Omental fat pad (tissue), 4 donors: ENCODE results near the gene CNOT1. TPM values are rescaled to one million over a fixed set of nuclear protein-coding genes. Genes with fewer than 3 reads are reported as not detected.
"Not testable (repeated sequence)": the region's sequence is repeated elsewhere in the genome, so short reads cannot be mapped to it uniquely, and the experiment has no call there.

Source experiments
- ATAC-seq: fragments of 150-250 bp; one replicate; pipeline ENCODE4 v1.9.1; 2016; ENCODE audit warnings: mild to moderate bottlenecking, moderate library complexity; ENCODE audit not compliant: low FRiP score
- DNase-seq: peaks from one replicate; pipeline ENCODE4 v3.0.0-alpha.2; 2019; ENCODE audit warnings: low spot score
- total RNA-seq, 4 donors: library from RNA; depleted of rRNA; stranded (reverse); fragments of >200 nt; gene quantifications; one replicate each; pipeline ENCODE4 v1.1.0, GENCODE V29; 2016
- TF ChIP-seq, protein P1 (sequence below), 3 donors: fragments of 450-650 bp; IDR thresholded peaks; one replicate each; pipeline ENCODE4 v1.5.1; 2016 to 2017; ENCODE audit warnings: antibody characterized with exemption in 3 of 3, mild to moderate bottlenecking in 3 of 3, moderate library complexity in 2 of 3

Gene CNOT1
- total RNA-seq, 4 donors from 2014 or later, result 85.4 to 132 (median 103) TPM

DNA sequence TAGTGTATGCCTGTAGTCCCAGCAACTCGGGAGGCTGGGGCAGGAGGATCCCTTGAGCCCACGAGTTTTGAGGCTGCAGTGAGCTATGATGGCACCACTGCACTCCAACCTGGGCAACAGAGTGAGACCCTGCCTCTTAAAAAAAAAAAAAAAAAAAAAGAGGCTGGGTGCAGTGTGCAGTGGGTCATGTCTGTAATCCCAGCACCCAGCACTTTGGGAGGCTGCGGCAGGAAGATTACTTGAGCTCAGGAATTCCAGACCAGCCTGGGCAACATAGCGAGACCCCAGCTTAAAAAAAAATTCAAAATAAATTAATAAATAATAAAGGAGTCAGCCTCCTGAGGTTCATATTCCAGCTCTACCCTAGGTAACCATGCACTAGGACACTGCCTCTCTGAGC lies 9.6 kb upstream of the CNOT1 start:
- DNase-seq (no peak), ATAC-seq (no peak)
- TF ChIP-seq, protein P1, sequence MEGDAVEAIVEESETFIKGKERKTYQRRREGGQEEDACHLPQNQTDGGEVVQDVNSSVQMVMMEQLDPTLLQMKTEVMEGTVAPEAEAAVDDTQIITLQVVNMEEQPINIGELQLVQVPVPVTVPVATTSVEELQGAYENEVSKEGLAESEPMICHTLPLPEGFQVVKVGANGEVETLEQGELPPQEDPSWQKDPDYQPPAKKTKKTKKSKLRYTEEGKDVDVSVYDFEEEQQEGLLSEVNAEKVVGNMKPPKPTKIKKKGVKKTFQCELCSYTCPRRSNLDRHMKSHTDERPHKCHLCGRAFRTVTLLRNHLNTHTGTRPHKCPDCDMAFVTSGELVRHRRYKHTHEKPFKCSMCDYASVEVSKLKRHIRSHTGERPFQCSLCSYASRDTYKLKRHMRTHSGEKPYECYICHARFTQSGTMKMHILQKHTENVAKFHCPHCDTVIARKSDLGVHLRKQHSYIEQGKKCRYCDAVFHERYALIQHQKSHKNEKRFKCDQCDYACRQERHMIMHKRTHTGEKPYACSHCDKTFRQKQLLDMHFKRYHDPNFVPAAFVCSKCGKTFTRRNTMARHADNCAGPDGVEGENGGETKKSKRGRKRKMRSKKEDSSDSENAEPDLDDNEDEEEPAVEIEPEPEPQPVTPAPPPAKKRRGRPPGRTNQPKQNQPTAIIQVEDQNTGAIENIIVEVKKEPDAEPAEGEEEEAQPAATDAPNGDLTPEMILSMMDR (IDR thresholded peaks at IDR 0.05), result no peak

DNA sequence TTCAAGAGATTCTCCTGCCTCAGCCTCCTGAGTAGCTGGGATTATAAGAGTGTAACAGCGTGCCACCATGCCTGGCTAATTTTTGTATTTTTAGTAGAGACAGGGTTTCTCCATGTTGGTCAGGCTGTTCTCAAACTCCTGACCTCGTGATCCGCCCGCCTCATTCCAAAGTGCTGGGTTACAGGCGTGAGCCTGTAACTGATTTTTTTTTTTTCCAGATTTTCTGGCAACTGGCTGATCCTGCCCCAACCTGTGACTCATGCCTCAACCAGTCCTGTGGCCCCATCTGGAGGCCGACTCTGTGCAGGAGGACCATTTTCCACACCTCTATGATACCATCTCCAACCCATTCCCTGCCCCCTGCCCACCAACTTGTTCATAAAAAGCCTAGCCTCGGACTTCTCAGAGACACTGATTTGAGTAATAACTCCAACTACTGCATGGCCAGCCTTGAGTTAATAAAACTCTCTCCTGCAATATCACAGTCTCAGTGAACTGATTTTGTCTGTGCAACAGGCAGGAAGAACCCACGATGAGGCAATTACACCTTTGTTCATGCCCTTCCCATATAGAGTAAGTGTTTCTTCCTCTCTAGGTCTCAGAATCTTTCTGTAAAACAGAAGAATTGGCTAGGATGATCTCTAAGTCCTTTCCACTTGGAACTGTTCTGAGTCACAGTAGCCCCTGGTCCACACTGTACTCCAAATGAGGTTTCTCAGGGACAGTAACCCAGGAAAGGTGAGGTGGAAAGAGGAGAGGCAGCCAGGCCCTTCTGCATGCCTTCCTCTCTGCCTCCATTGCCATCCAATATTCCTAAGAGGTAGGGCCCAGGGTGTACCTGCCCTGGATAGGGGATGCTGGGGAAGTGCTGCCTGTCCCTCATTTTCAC lies 8.8 kb upstream of the CNOT1 start:
- TF ChIP-seq, protein P1 (IDR thresholded peaks at IDR 0.05), result no peak
- ATAC-seq, result peak; percentile 76
- no peak for DNase-seq

DNA sequence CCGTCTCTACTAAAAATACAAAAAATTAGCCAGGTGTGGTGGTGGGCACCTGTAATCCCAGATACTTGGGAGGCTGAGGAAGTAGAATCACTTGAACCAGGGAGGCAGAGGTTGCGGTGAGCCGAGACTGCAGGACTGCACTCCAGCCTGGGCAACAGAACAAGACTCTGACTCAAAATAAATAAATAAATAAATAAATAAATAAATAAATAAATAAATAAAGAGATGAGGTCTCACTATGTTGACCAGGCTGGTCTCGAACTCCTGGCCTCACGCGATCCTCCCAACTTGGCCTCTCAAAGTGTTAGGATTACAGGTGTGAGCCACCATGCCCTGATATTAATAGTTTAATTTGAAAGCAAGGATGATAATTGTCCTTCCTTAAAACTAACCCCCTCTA lies 7.4 kb upstream of the CNOT1 start:
- not testable (repeated sequence) for ATAC-seq, DNase-seq

DNA sequence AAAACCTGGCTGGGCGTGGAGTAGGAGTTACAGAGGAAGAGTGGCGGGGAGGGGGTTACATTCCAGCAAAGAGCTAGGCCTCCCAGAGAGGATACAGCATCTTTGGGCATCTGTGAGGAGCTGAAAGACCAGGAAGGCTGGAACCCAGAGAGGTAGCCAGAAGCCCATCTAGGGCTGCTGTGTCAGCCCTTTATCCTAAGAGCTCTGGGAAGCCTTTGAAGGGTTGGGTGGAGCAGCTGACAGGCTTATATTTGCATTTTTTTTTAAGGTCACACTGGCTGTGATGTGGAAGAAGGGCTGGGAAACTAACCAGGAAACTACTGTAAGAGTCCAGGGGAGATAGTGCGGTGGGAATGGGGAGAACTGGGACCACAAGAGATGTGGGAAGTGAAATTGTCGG lies 6.8 kb upstream of the CNOT1 start:
- ATAC-seq, result no peak
- TF ChIP-seq, protein P1 (IDR thresholded peaks at IDR 0.05), result no peak
- DNase-seq, result no peak

DNA sequence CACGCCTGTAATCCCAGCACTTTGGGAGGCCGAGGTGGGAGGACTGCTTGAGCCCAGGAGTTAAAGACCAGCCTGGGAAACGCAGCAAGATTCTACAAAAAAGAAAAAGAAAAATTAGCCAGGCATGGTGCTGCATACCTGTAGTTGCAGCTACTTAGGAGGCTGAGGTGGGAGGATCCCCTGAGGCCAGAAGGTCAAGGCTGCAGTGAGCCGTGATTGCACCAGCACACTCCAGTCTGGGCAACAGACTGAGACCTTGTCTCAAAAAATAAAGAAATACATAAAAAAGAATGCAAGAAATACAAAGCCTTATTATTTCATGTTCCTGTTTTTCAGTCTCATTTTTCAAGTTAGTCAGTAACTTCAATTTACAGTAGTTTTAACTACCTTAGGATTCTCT lies 5.9 kb upstream of the CNOT1 start:
- TF ChIP-seq, protein P1 (IDR thresholded peaks at IDR 0.05), result no peak
- ATAC-seq, result no peak
- no peak for DNase-seq

DNA sequence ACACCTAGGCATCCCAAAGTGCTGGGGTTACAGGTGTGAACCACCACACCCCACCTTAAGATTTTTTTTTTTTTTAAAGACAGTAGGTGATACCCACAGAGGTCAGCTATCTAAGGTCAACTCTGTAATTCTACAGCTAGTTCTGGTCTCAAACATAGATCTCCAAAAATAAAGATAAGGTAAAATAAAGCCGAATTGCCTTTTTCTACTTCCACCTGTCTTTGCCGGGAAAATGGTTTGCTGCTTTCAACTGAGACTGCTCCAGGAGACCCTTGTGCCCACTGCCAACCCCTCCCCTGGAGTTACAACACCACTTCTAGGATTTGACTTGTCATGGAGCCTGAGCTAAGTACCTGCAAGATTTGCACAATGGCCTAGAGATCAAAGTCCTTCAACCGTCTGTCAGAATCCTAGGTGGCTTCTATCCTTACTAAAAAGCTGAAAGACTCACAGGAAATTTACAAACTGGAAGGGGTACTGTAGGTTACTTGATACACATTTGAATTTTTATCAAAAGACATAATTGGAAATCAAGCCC lies 4.7 kb upstream of the CNOT1 start:
- ATAC-seq, result no peak
- no peak for DNase-seq
- TF ChIP-seq, protein P1 (IDR thresholded peaks at IDR 0.05), result no peak

DNA sequence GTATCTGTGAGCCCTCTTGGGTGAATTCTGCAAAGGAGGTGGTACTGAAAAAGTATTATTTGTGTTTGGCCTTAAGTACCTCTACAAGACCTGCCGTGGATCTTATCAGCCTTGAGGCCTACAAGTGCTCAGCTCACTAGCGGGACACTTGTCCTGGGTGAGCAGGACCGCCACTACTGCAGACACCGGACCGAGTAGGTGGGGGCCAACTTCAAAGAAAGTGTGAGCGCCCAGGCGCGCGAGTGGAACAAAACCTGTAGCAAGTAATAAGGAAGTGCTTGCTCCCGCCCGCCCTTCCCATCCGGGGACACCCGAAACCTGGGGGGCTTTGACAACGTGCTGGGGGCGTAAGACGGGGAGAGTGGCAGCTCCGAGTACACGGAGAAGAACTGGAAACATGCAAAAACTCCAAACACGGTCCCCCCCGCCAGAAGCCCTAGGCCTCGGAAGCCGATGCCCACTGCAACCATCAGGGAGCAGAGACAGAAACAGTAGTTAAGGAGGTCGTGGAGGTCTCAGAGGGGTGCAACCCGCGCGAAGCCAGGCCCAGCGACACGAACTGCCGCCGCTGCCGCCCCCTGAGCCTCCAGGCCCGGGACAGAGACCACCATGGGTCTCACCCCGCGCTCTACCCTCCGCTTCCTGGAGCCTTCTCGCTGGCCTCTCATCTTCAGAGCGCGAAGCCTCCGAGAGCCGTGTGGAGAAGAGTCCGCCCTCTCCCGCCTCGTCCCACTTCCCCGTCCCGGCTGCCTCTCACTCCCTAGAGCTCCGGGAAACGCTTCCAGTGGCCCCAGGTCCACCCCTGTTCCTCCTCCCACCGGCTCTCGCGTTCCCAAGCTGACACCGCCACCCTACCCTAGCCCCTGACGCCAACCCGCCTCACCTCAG lies 537 bp downstream of the CNOT1 start:
- no peak for DNase-seq
- ATAC-seq, result peak; percentile 72
- TF ChIP-seq, protein P1 (IDR thresholded peaks at IDR 0.05), result no peak
